ENCODE measurements around the gene B4GALT2. TPM values are rescaled to one million over a fixed set of nuclear protein-coding genes. Genes with fewer than 3 reads are reported as not detected.

B4GALT2 gene
- total and polyA plus RNA-seq, 9 of the 15 experiments (the other 6 are each of a cell fraction or from before 2014, with no cell fraction given): 1.3 to 86.8 (median 43.8) TPM

DNA sequence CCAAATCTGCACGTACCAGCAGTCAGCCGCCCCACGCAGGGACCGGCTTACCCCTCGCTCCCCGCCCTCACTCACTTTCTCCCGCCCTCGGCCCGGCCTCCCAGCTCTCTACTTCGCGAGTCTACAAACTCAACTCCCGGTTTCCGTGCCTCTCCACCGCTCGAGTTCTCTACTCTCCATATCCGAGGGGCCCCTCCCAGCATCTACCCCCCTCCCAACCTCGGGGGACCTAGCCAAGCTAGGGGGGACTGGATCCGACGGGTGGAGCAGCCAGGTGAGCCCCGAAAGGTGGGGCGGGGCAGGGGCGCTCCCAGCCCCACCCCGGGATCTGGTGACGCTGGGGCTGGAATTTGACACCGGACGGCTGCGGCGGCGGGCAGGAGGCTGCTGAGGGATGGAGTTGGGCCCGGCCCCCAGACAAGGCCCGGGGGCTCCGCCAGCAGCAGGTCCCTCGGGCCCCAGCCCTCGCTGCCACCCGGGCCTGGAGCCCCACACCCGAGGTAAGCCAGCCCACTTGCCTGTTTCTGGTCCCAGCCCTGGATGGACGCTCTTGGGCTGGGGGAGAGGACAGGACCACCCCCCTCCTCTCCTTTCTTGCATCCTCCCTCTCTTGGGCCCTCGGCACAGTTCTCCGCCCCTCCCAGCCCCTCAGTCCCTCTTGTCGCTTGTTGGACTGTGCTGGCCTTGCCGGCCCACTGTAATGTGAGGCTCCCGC lies 45.5 kb upstream of the B4GALT2 start, which contains the start of gene ARTN:
Gene ARTN, plus strand, starts transcription at position 416 of the 715 bp plus-strand sequence. CDS start 1,856 bp downstream, outside the sequence.
- 0 out of 4 replicates have a peak within 1 kb of the TSS, but pooled peaks of 1 of the 2 experiments have one; percentile 29 for H3K9ac ChIP-seq (ENCODE audit: insufficient read depth in 1 of 2, low read depth in 2 of 2, low read length in 2 of 2)
- H3K79me2 ChIP-seq (ENCODE audit: control insufficient read depth, insufficient read depth, low read length): no peaks in the 10 kb centered on the region
- H3K4me2 ChIP-seq (ENCODE audit: insufficient read depth, low read length): peak within 1 kb of the TSS; percentile 37; the same call in 1 of the 2 replicates
- peaks cover 5% of the 10 kb centered on the region for H3K9me1 ChIP-seq (ENCODE audit: control insufficient read depth, insufficient read depth, low read length)
- H3K36me3 ChIP-seq (ENCODE audit: control insufficient read depth, insufficient read depth, low read length): peaks cover 4% of the 10 kb centered on the region; the same call in 2 of the 3 replicates
- POLR2A ChIA-PET: interaction anchor here (1.0 to 2.1 kb wide), 3 partner anchors 10 to 168 kb away, joined by 3 to 10 read pairs (median 4); no protein-coding TSS in a partner anchor
- CTCF ChIA-PET (ENCODE audit: low intra/inter-chr PET ratio): interaction anchor here (1.8 to 4.7 kb wide), 4 partner anchors 13 to 706 kb away, joined by 7 to 79 read pairs (median 32); partner anchors contain the start of genes IPO13 and PTPRF
- no peak within 1 kb of the TSS for H3K4me3 ChIP-seq
- 0 out of 2 replicates have a peak, but pooled peaks cover 3% of the 10 kb centered on the region for H4K20me1 ChIP-seq (replicated peaks; ENCODE audit: control insufficient read depth, insufficient read depth, low read length)
- no peaks in the 10 kb centered on the region for H3K27me3 ChIP-seq (ENCODE audit: control insufficient read depth in 2 of 2, insufficient read depth in 2 of 2, low read length in 2 of 2)
- 51% methylated on average over 32 of the region's 42 CpGs for WGBS (ENCODE audit: insufficient coverage, low coverage, missing lambda C conversion rate)
- in situ Hi-C loops (cut with MboI): loop anchor here (5.0 to 10.0 kb wide), 2 partner anchors 161 to 699 kb away; no protein-coding TSS in a partner anchor
- H3K4me1 ChIP-seq (replicated peaks in 1 of 2; ENCODE audit: control insufficient read depth in 2 of 2, insufficient read depth in 2 of 2, low read length in 2 of 2): peaks cover 12 to 32% of the 10 kb centered on the region in 2 experiments; a peak in 4 of 5 replicates
- ATAC-seq (no peak), DNase-seq (ENCODE audit: extremely low read depth in 1 of 4, low spot score in 3 of 4) (no peak), FAIRE-seq (no peak)
- no TSS peak for BruUV-seq (replicated peaks)
- H3K27ac ChIP-seq (ENCODE audit: extremely low read depth, low read depth, low read length): no peak within 1 kb of the TSS
- TF ChIP-seq PCBP1 (IDR thresholded peaks at IDR 0.05; ENCODE audit: low read depth, low read length, poor library complexity, severe bottlenecking): peak; percentile 62
- TF ChIP-seq, protein P1, sequence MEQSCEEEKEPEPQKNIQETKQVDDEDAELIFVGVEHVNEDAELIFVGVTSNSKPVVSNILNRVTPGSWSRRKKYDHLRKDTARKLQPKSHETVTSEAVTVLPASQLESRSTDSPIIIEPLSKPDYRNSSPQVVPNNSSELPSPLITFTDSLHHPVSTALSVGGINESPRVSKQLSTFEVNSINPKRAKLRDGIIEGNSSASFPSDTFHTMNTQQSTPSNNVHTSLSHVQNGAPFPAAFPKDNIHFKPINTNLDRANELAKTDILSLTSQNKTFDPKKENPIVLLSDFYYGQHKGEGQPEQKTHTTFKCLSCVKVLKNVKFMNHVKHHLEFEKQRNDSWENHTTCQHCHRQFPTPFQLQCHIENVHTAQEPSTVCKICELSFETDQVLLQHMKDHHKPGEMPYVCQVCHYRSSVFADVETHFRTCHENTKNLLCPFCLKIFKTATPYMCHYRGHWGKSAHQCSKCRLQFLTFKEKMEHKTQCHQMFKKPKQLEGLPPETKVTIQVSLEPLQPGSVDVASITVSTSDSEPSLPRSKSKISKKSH (CRISPR knock-in tag; IDR thresholded peaks at IDR 0.05): no peak
- no peak for TF ChIP-seq TCFL5 (CRISPR knock-in tag; conservative IDR thresholded peaks at IDR 0.05)
- no peak for TF ChIP-seq RHOXF2B (CRISPR knock-in tag; conservative IDR thresholded peaks at IDR 0.05)
- peak; percentile 60 for TF ChIP-seq POLR2G (IDR thresholded peaks at IDR 0.05; ENCODE audit: low read depth, low read length)
- TF ChIP-seq ESRRB (CRISPR knock-in tag; IDR thresholded peaks at IDR 0.05; ENCODE audit: borderline replicate concordance): no peak
- no peak for TF ChIP-seq ZNF766 (CRISPR knock-in tag; conservative IDR thresholded peaks at IDR 0.05)
- TF ChIP-seq FIP1L1 (IDR thresholded peaks at IDR 0.05; ENCODE audit: low read depth, low read length, poor library complexity, severe bottlenecking): peak; percentile 17
- TF ChIP-seq BRF1 (IDR thresholded peaks at IDR 0.05; ENCODE audit: borderline replicate concordance, extremely low read depth, insufficient read length): no peak
- no peak for TF ChIP-seq BHLHE40 (IDR thresholded peaks at IDR 0.05; ENCODE audit: low read length)
- TF ChIP-seq ZNF282 (CRISPR knock-in tag; IDR thresholded peaks at IDR 0.05): no peak
- TF ChIP-seq BMI1 (IDR thresholded peaks at IDR 0.05; ENCODE audit: low read length): no peak
- TF ChIP-seq ETV6 (IDR thresholded peaks at IDR 0.05; ENCODE audit: borderline replicate concordance in 1 of 2, low read depth in 2 of 2, low read length in 1 of 2): no peak
- no peak for TF ChIP-seq ETV6 (CRISPR knock-in tag; IDR thresholded peaks at IDR 0.05; ENCODE audit: borderline replicate concordance)
- peak; percentile 51 for TF ChIP-seq RBM22 (IDR thresholded peaks at IDR 0.05; ENCODE audit: low read depth, low read length, poor library complexity, severe bottlenecking)
- H2AFZ ChIP-seq (ENCODE audit: low read depth, low read length): peak within 1 kb of the TSS; percentile 65
- H3K9me3 ChIP-seq (replicated peaks; ENCODE audit: control insufficient read depth, insufficient read depth, low read depth, low read length): no peaks in the 10 kb centered on the region
- intact Hi-C loops (cut with micrococcal nuclease): loop anchor here (1.0 to 5.0 kb wide), 5 partner anchors 86 to 706 kb away; no protein-coding TSS in a partner anchor

Data from K562 (cell line).